NB4 (cell line): ENCODE measurements around the gene ESRRA.

ENCODE experiments used
- DNase-seq: peaks from one replicate; pipeline ENCODE4 v3.0.0; 2010; ENCODE audit warnings: low read depth
- H3K4me3 ChIP-seq: one replicate; pipeline ENCODE4 v1.5.1; 2011; ENCODE audit warnings: mild to moderate bottlenecking, low read depth, low read length, moderate library complexity
- CTCF ChIP-seq: IDR thresholded peaks from one replicate; pipeline ENCODE4 v1.5.1; 2012; ENCODE audit warnings: low read depth, low read length
- MAX ChIP-seq: IDR thresholded peaks from 2 replicates; pipeline ENCODE4 v1.6.1; 2011; ENCODE audit warnings: low read depth, low read length
- MYC ChIP-seq: IDR thresholded peaks from 2 replicates; pipeline ENCODE4 v1.6.1; 2011; ENCODE audit warnings: low read depth, low read length
- POLR2A ChIP-seq: IDR thresholded peaks from 2 replicates; pipeline ENCODE4 v1.6.1; 2011; ENCODE audit warnings: mild to moderate bottlenecking; ENCODE audit not compliant: insufficient read length; ENCODE audit errors: extremely low read depth

ESRRA gene

GRCh38 chr11:64265176-64266160, 39.9 kb upstream of the ESRRA start:
- H3K4me3 ChIP-seq: no peak overlapping the region
- no peak for TF ChIP-seq POLR2A
- TF ChIP-seq MYC: no peak
- no peak for TF ChIP-seq CTCF
- no peak for TF ChIP-seq MAX
- DNase-seq: no peak

- no peak for DNase-seq
- H3K4me3 ChIP-seq: no peak overlapping the region
- TF ChIP-seq CTCF: no peak
- no peak for TF ChIP-seq POLR2A
- no peak for TF ChIP-seq MAX
- TF ChIP-seq MYC: no peak
Observed at GRCh38 chr11:64266339-64266738, 39.0 kb upstream of the ESRRA start.

- DNase-seq: no peak
Observed at GRCh38 chr11:64267207-64267945, 37.9 kb upstream of the ESRRA start.

GRCh38 chr11:64268025-64268892, 37.1 kb upstream of the ESRRA start:
- H3K4me3 ChIP-seq: peak overlapping the region; percentile 72
- TF ChIP-seq POLR2A (peak; percentile 9), CTCF (no peak)
- DNase-seq: no peak

More at GRCh38 chr11:64267207-64267945, 37.9 kb upstream of the ESRRA start:
- no peak overlapping the region for H3K4me3 ChIP-seq
- TF ChIP-seq MAX (no peak), POLR2A (no peak), MYC (no peak), CTCF (no peak)

- TF ChIP-seq MYC: no peak
- peak; percentile 7 for TF ChIP-seq POLR2A
- peak overlapping the region; percentile 72 for H3K4me3 ChIP-seq
- peak; percentile 73 for DNase-seq
Observed at GRCh38 chr11:64268893-64269539, 36.3 kb upstream of the ESRRA start.
